ENCODE results near the gene MPZL1. TPM values are rescaled to one million over a fixed set of nuclear protein-coding genes. Genes with fewer than 3 reads are reported as not detected.

MPZL1 gene
- total and polyA plus RNA-seq, 2 donors (not counting 3 experiments of a cell fraction or from before 2014, with no cell fraction given): 41.7 to 99.1 TPM

DNA sequence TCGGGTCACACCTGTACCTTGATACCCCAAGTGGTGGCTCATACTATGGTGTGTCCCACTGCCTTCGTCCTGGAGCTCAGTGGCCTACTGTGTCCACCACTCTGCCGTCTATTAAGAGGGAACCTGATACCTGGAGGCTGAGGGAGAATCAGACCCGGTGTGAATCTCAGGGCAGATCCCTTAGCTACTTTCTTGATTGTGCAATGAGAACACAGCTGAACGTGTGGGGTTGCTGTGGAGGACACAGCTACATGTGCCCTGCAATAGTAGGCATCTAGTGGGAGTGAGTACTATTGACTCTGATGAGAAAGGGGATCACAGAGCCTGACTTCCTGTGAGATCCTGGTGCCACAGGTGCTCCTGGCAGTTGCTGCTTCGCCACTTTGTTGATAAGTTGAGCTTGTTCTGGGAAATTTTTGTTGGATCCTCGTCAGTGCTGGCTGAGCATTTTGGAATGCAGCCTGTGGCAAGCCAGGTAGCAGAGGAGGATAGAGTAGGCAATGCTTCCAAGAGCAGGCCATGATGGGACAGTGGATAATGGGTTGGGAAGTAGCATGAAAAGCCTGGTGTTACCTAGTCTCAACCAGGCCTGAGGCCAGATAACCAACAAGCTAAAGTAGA, 28.2 kb upstream of the MPZL1 start:
- Histone ChIP-seq H2AFZ (ENCODE audit: low read depth, low read length) (no peak overlapping the region), H3K9ac (replicated peaks; ENCODE audit: extremely low read depth, insufficient read depth, low read length) (no peak overlapping the region), H3K4me3 (replicated peaks in 1 of 3; ENCODE audit: insufficient read depth in 1 of 3, low read depth in 1 of 3, low read length in 3 of 3) (no peak overlapping the region), H4K20me1 (replicated peaks; ENCODE audit: control insufficient read depth, extremely low read depth, insufficient read depth, low read length) (no peaks in the 10 kb centered on the region), H3K4me1 (ENCODE audit: control insufficient read depth, extremely low read depth, insufficient read depth, low read length) (peaks cover 4% of the 10 kb centered on the region), H3K4me2 (ENCODE audit: insufficient read depth, low read length) (no peak overlapping the region), H3K27me3 (ENCODE audit: control insufficient read depth in 2 of 2, insufficient read depth in 2 of 2, low read length in 2 of 2) (peaks cover 0 to 2% of the 10 kb centered on the region in 2 experiments), H3K9me3 (replicated peaks; ENCODE audit: control insufficient read depth, insufficient read depth, low read length) (no peaks in the 10 kb centered on the region), H3K9me1 (replicated peaks; ENCODE audit: control insufficient read depth, extremely low read depth, insufficient read depth, low read length) (no peaks in the 10 kb centered on the region), H3K79me2 (ENCODE audit: control insufficient read depth, insufficient read depth, low read length) (no peaks in the 10 kb centered on the region), H3K36me3 (ENCODE audit: control insufficient read depth in 2 of 2, extremely low read depth in 1 of 2, insufficient read depth in 2 of 2, low read length in 2 of 2) (no peaks in the 10 kb centered on the region), H3K27ac (ENCODE audit: insufficient read depth, low read depth, low read length) (no peak overlapping the region)
- no peak for FAIRE-seq
- POLR2A ChIA-PET: no interaction called here
- CTCF ChIA-PET: interaction anchor here (1.2 to 1.5 kb wide), 2 partner anchors 93 to 129 kb away, joined by 3 to 4 read pairs; no protein-coding TSS in a partner anchor
- BruUV-seq (replicated peaks): no TSS peak
- dilution Hi-C loops (cut with MboI; ENCODE audit: extremely low pct_ligation_motif_present, low sequenced_read_pairs) (no loop called here), intact Hi-C loops (cut with micrococcal nuclease) (no loop called here)
- no peak for TF ChIP-seq CTCF (IDR thresholded peaks at IDR 0.05; ENCODE audit: extremely low read depth in 1 of 2, insufficient read depth in 1 of 2, low read depth in 1 of 2, low read length in 2 of 2)
- TF ChIP-seq EZH2 (IDR thresholded peaks at IDR 0.05; ENCODE audit: borderline replicate concordance, low read depth, low read length, severe bottlenecking): no peak
- TF ChIP-seq POLR2AphosphoS5 (IDR thresholded peaks at IDR 0.05; ENCODE audit: insufficient read depth, low read depth, low read length): no peak
- TF ChIP-seq JUN (IDR thresholded peaks at IDR 0.05; ENCODE audit: borderline replicate concordance, insufficient read depth, insufficient read length, low read depth): no peak
- TF ChIP-seq MYC (IDR thresholded peaks at IDR 0.05; ENCODE audit: low read depth, low read length): no peak
- no peak for TF ChIP-seq POLR2A (IDR thresholded peaks at IDR 0.05; ENCODE audit: low read depth, low read length)
- DNase-seq (ENCODE audit: low read depth, low spot score): no peak
